Activated T-helper 1 cell treated with anti-CD3 and anti-CD28 coated beads, Interleukin-2, amount 50 U/mL, for 16 hours (primary cell): ENCODE results near the gene KMT2A.
A peak's percentile ranks its signal among the peaks of the same experiment; 100 is the strongest.
"Not testable (repeated sequence)": the region's sequence is repeated elsewhere in the genome, so short reads cannot be mapped to it uniquely, and the experiment has no call there.

Source experiments
- DNase-seq, 2 donors: peaks; one replicate each; pipeline ENCODE4 v3.0.0-alpha.2; 2020; ENCODE audit warnings: low read depth in 1 of 2, low spot score in 1 of 2

The KMT2A gene

GRCh38 chr11:118532091-118532490, 95.8 kb downstream of the KMT2A start:
- DNase-seq, result no peak

GRCh38 chr11:118532852-118533768, 96.8 kb downstream of the KMT2A start:
- no peak for DNase-seq

GRCh38 chr11:118533769-118534729, 97.8 kb downstream of the KMT2A start:
- no peak for DNase-seq

- no peak for DNase-seq
Measured at GRCh38 chr11:118535261-118535660, 99.0 kb downstream of the KMT2A start.

- no peak for DNase-seq
Measured at GRCh38 chr11:118536726-118537125, 100.4 kb downstream of the KMT2A start.

- no peak for DNase-seq
Measured at GRCh38 chr11:118537409-118537980, 101.2 kb downstream of the KMT2A start.

- DNase-seq, result no peak
Measured at GRCh38 chr11:118544010-118544646, 107.8 kb downstream of the KMT2A start.

- DNase-seq, result no peak
Measured at GRCh38 chr11:118544647-118545010, 108.3 kb downstream of the KMT2A start.

- no peak for DNase-seq
Measured at GRCh38 chr11:118545533-118545932, 109.2 kb downstream of the KMT2A start.

- no peak for DNase-seq
Measured at GRCh38 chr11:118547132-118547531, 110.8 kb downstream of the KMT2A start.

- no peak for DNase-seq
Measured at GRCh38 chr11:118552341-118552740, 116.0 kb downstream of the KMT2A start.

GRCh38 chr11:118560806-118561205, 124.5 kb downstream of the KMT2A start:
- no peak for DNase-seq

- DNase-seq, result no peak
Measured at GRCh38 chr11:118565051-118565450, 128.8 kb downstream of the KMT2A start.

GRCh38 chr11:118569670-118570069, 133.4 kb downstream of the KMT2A start:
- DNase-seq, result no peak

- DNase-seq, result no peak
Measured at GRCh38 chr11:118570787-118571186, 134.5 kb downstream of the KMT2A start.

- not testable (repeated sequence) for DNase-seq
Measured at GRCh38 chr11:118571701-118572060, 135.4 kb downstream of the KMT2A start.

GRCh38 chr11:118572061-118572980, 136.0 kb downstream of the KMT2A start, which contains the start of gene ARCN1:
ARCN1 (plus strand) TSS chr11:118572409; CDS start chr11:118572548, 139 bp downstream.
- peak; percentile 48 to 68 for DNase-seq

GRCh38 chr11:118572981-118573550, 136.8 kb downstream of the KMT2A start:
- no peak for DNase-seq

- DNase-seq, result no peak
Measured at GRCh38 chr11:118574636-118575035, 138.3 kb downstream of the KMT2A start.
